GM12878 (cell line): ENCODE results near the gene CSNK1G3. TPM values are rescaled to one million over a fixed set of nuclear protein-coding genes. Genes with fewer than 3 reads are reported as not detected.

Source experiments
- BHLHE40 ChIP-seq, 2 experiments: fragments of 450-650 bp in 1 of 2; IDR thresholded peaks; 2 replicates each; pipeline ENCODE4 v1.6.1; 2011 to 2017; ENCODE audit warnings: low read depth in 2 of 2, borderline replicate concordance in 1 of 2, improper control_type of control experiment in 1 of 2, low read length in 1 of 2, mild to moderate bottlenecking in 1 of 2
- CEBPB ChIP-seq, 2 experiments: fragments of 150-350 bp in 1 of 2; IDR thresholded peaks; 2 replicates each; pipeline ENCODE4 v1.6.1; 2012 to 2014; ENCODE audit warnings: low read depth in 2 of 2, low read length in 2 of 2, borderline replicate concordance in 1 of 2, inconsistent platforms in 1 of 2
- CHD1 ChIP-seq: IDR thresholded peaks from 2 replicates; pipeline ENCODE4 v1.6.1; 2012; ENCODE audit warnings: low read depth, low read length, improper control_type of control experiment
- CREM ChIP-seq: IDR thresholded peaks from 2 replicates; pipeline ENCODE4 v1.6.1; 2014; ENCODE audit warnings: antibody characterized with exemption, low read depth
- ETV6 ChIP-seq, 2 experiments: fragments of 450-650 bp in 1 of 2; IDR thresholded peaks in 1 of 2; conservative IDR thresholded peaks in 1 of 2; 2 replicates each; pipeline ENCODE4 v1.6.1; 2014; ENCODE audit warnings: antibody characterized with exemption in 1 of 2, borderline replicate concordance in 1 of 2, low read depth in 1 of 2, mild to moderate bottlenecking in 1 of 2, moderate library complexity in 1 of 2
- IKZF2 ChIP-seq, 2 experiments: fragments of 450-650 bp; IDR thresholded peaks; 2 replicates each; pipeline ENCODE4 v1.6.1; 2017; ENCODE audit warnings: mild to moderate bottlenecking in 2 of 2, moderate library complexity in 2 of 2
- KAT2A ChIP-seq: conservative IDR thresholded peaks from 2 replicates; pipeline ENCODE4 v1.6.1; 2011; ENCODE audit warnings: low read depth, low read length; ENCODE audit not compliant: control insufficient read depth
- MXI1 ChIP-seq: fragments of 150-350 bp; IDR thresholded peaks from 2 replicates; pipeline ENCODE4 v1.6.1; 2011; ENCODE audit warnings: low read depth, mild to moderate bottlenecking, inconsistent platforms, low read length, improper control_type of control experiment
- NFIC ChIP-seq: IDR thresholded peaks from 2 replicates; pipeline ENCODE4 v1.6.1; 2012; ENCODE audit warnings: low read depth, mild to moderate bottlenecking, inconsistent platforms, low read length, moderate library complexity
- NFYB ChIP-seq: IDR thresholded peaks from 2 replicates; pipeline ENCODE4 v1.6.1; 2011; ENCODE audit warnings: low read depth, mild to moderate bottlenecking, low read length, improper control_type of control experiment, moderate library complexity; ENCODE audit not compliant: insufficient read depth
- SPI1 ChIP-seq: IDR thresholded peaks from 2 replicates; pipeline ENCODE4 v1.6.1; 2011; ENCODE audit warnings: low read depth, mild to moderate bottlenecking, low read length, moderate library complexity, borderline replicate concordance; ENCODE audit not compliant: insufficient read depth
- SREBF2 ChIP-seq: IDR thresholded peaks from 2 replicates; pipeline ENCODE4 v1.6.1; 2012; ENCODE audit warnings: mild to moderate bottlenecking, low read length
- TAF1 ChIP-seq: IDR thresholded peaks from 2 replicates; pipeline ENCODE4 v1.6.1; 2011; ENCODE audit warnings: mild to moderate bottlenecking, low read depth, low read length, borderline replicate concordance
- YY1 ChIP-seq: IDR thresholded peaks from 2 replicates; pipeline ENCODE4 v1.6.1; 2011; ENCODE audit warnings: low read depth, mild to moderate bottlenecking, low read length
- ZNF217 ChIP-seq: fragments of 450-650 bp; IDR thresholded peaks from 2 replicates; pipeline ENCODE4 v1.6.1; 2017; ENCODE audit warnings: antibody characterized with exemption, mild to moderate bottlenecking
- polyA plus RNA-seq, 11 experiments: library from polyadenylated mRNA; depleted of rRNA in 4 of 11; unstranded in 6 of 11; stranded (reverse) in 5 of 11; fragments of >200 nt; fragmentation: Nextera tagmentation in 4 of 11; fragmentation: Illumina TruSeq in 1 of 11; extraction: Ambion mirVana in 4 of 11; extraction: Trizol in 1 of 11; gene quantifications; 1 replicate in 1 of 11; 2 replicates in 10 of 11; pipeline versions ENCODE4 v1.2.1 to v1.2.3, GENCODE V29; 2011 to 2016; ENCODE audit warnings: inconsistent platforms in 2 of 11, missing spikeins in 2 of 11, low read depth in 1 of 11
- total RNA-seq, 4 experiments: library from RNA; depleted of rRNA in 3 of 4; stranded (reverse); fragments of >200 nt in 3 of 4; fragmentation: Illumina TruSeq in 1 of 4; extraction: Trizol in 1 of 4; gene quantifications; 2 replicates each; pipeline versions ENCODE4 v1.2.1 to v1.2.3, GENCODE V29; 2013 to 2021
- TF ChIP-seq, protein P1 (sequence below): fragments of 450-650 bp; IDR thresholded peaks from 2 replicates; pipeline ENCODE4 v1.6.1; 2014; ENCODE audit warnings: mild to moderate bottlenecking
- TF ChIP-seq, protein P2 (sequence below): fragments of 450-650 bp; formaldehyde crosslinking; IDR thresholded peaks from 2 replicates; pipeline ENCODE4 v1.4.0; 2020; ENCODE audit warnings: mild to moderate bottlenecking, moderate library complexity
- TF ChIP-seq, protein P3 (sequence below): fragments of 450-650 bp; IDR thresholded peaks from 2 replicates; pipeline ENCODE4 v1.6.1; 2016; ENCODE audit warnings: mild to moderate bottlenecking

The CSNK1G3 gene
- total and polyA plus RNA-seq, 10 of the 15 experiments (the other 5 are each of a cell fraction or from before 2014, with no cell fraction given): 7.4 to 24.1 (median 17.9) TPM

DNA sequence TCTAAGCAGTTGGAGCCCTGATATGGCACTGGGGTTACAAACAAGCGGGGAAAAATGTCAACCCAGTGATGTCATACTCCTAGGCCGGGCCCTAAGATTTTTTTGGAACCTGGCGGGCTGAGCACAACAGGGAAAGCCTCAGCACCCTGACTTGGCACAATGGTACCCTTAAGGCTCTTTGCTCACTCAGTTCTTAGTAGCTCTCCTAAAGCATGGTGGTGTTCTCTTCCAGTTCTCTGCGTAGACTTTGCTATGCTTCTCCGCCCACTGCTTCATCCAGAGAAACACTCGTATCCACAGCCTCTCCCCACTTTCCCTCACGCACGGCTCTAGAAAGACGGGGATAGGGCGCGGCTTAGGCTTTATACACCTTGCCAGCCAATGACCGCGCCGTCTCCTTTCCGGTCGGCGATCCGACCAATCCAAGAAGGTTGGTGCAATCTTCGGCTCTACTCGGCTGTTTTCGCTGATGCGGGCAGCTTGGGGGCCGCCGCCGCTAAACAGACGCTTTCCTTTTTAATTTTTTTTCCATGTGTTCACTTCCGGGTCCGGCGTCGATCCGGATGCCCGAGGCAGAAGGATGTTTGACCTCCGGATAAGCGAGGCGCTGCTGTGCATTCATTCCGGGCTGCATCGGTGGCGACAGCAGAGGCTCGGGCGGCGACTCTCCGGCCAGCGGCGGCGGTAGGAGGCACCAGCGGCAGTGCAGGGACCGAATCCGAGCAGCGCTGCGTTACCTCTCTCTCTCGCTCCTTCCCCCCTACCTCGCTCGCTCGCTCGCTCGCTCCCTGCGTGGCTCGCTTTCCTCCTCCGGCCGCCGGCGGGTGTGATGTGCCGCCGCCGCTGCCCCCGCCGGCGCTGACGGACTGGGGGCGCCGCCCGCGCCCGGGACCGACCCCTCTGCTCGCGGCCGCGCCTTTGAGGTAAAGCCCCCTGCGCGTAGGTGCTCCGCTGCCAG lies at the start of gene CSNK1G3 (continued):
- peak; percentile 52; the same call in 1 of the 2 replicates for TF ChIP-seq MXI1
- TF ChIP-seq CEBPB (IDR thresholded peaks at IDR 0.05; ENCODE audit: borderline replicate concordance in 1 of 2, low read depth in 2 of 2, low read length in 2 of 2): no peak
- peak; percentile 46; the same call in 1 of the 2 replicates for TF ChIP-seq ZNF217
- TF ChIP-seq TAF1: peak; percentile 97
- TF ChIP-seq, protein P1, sequence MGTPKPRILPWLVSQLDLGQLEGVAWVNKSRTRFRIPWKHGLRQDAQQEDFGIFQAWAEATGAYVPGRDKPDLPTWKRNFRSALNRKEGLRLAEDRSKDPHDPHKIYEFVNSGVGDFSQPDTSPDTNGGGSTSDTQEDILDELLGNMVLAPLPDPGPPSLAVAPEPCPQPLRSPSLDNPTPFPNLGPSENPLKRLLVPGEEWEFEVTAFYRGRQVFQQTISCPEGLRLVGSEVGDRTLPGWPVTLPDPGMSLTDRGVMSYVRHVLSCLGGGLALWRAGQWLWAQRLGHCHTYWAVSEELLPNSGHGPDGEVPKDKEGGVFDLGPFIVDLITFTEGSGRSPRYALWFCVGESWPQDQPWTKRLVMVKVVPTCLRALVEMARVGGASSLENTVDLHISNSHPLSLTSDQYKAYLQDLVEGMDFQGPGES: no peak; the same call in 1 of the 2 replicates
- TF ChIP-seq NFYB: peak; percentile 86
- no peak for TF ChIP-seq YY1
- TF ChIP-seq SPI1: no peak
- TF ChIP-seq, protein P2, sequence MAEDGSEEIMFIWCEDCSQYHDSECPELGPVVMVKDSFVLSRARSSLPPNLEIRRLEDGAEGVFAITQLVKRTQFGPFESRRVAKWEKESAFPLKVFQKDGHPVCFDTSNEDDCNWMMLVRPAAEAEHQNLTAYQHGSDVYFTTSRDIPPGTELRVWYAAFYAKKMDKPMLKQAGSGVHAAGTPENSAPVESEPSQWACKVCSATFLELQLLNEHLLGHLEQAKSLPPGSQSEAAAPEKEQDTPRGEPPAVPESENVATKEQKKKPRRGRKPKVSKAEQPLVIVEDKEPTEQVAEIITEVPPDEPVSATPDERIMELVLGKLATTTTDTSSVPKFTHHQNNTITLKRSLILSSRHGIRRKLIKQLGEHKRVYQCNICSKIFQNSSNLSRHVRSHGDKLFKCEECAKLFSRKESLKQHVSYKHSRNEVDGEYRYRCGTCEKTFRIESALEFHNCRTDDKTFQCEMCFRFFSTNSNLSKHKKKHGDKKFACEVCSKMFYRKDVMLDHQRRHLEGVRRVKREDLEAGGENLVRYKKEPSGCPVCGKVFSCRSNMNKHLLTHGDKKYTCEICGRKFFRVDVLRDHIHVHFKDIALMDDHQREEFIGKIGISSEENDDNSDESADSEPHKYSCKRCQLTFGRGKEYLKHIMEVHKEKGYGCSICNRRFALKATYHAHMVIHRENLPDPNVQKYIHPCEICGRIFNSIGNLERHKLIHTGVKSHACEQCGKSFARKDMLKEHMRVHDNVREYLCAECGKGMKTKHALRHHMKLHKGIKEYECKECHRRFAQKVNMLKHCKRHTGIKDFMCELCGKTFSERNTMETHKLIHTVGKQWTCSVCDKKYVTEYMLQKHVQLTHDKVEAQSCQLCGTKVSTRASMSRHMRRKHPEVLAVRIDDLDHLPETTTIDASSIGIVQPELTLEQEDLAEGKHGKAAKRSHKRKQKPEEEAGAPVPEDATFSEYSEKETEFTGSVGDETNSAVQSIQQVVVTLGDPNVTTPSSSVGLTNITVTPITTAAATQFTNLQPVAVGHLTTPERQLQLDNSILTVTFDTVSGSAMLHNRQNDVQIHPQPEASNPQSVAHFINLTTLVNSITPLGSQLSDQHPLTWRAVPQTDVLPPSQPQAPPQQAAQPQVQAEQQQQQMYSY (CRISPR knock-in tag): no peak
- 0 out of 2 replicates have a peak, but pooled peaks have one; percentile 53 for TF ChIP-seq CREM
- TF ChIP-seq SREBF2: no peak
- TF ChIP-seq KAT2A: no peak
- TF ChIP-seq CHD1: no peak
- TF ChIP-seq BHLHE40 (IDR thresholded peaks at IDR 0.05; ENCODE audit: borderline replicate concordance in 1 of 2, low read depth in 2 of 2, low read length in 1 of 2): peak in 1 of 2 experiments; percentile 30; a peak in 2 of 4 replicates
- TF ChIP-seq NFIC: no peak
- TF ChIP-seq, protein P3, sequence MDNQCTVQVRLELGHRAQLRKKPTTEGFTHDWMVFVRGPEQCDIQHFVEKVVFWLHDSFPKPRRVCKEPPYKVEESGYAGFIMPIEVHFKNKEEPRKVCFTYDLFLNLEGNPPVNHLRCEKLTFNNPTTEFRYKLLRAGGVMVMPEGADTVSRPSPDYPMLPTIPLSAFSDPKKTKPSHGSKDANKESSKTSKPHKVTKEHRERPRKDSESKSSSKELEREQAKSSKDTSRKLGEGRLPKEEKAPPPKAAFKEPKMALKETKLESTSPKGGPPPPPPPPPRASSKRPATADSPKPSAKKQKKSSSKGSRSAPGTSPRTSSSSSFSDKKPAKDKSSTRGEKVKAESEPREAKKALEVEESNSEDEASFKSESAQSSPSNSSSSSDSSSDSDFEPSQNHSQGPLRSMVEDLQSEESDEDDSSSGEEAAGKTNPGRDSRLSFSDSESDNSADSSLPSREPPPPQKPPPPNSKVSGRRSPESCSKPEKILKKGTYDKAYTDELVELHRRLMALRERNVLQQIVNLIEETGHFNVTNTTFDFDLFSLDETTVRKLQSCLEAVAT: peak; percentile 29; the same call in 1 of the 2 replicates
- TF ChIP-seq IKZF2 (IDR thresholded peaks at IDR 0.05): peak in 1 of 2 experiments; percentile 36; a peak in 1 of 4 replicates
- TF ChIP-seq ETV6 (conservative IDR thresholded peaks at IDR 0.05 in 1 of 2, IDR thresholded peaks at IDR 0.05 in 1 of 2; ENCODE audit: borderline replicate concordance in 1 of 2, low read depth in 1 of 2): no peak; a peak in 1 of 4 replicates
